ENCODE results near the gene RBMS1.

The RBMS1 gene, protein sequence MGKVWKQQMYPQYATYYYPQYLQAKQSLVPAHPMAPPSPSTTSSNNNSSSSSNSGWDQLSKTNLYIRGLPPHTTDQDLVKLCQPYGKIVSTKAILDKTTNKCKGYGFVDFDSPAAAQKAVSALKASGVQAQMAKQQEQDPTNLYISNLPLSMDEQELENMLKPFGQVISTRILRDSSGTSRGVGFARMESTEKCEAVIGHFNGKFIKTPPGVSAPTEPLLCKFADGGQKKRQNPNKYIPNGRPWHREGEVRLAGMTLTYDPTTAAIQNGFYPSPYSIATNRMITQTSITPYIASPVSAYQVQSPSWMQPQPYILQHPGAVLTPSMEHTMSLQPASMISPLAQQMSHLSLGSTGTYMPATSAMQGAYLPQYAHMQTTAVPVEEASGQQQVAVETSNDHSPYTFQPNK

DNA sequence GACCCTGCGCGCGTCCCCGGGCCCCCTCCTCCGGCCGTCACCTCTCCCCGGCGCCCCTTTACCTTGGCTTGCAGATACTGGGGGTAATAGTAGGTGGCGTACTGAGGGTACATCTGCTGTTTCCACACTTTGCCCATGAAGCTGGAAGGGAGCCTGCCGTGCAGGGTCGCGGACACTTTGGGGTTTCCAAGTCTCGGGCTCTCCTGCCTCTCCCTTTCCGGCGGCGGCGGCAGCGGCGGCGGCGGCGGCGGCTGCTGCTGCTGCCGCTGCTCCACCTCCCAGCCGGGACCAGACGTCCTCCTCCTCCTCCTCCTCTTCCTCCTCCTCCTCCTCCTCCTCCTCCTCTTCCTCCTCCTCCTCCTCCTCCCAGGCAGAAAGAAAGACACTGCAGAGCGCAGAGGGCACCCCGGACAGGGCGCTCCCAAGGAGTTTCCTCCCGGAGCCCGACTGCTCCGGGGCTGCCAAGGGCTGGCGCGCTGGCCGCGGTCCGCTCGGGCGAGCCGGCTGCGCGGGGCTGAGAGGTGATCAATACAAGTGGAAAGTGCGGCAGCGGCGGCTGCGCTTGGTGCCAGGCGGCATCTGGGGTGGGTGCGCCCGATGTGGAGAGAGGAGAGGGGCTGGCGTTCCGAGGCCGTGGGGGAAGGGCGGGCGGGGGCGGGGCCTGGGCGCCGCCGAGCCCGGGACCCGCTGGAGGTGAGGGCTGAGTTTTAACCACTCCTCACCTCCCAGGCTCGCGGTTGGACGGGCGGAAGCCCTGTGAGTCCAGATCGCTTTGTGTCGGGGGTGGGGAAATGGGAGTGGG lies at the start of gene RBMS1:
Gene RBMS1 (minus strand): TSS at position 581 of the 802 bp plus-strand sequence. CDS start 444 bp downstream, at position 137.
- DNase-seq: peak; percentile 47

DNA sequence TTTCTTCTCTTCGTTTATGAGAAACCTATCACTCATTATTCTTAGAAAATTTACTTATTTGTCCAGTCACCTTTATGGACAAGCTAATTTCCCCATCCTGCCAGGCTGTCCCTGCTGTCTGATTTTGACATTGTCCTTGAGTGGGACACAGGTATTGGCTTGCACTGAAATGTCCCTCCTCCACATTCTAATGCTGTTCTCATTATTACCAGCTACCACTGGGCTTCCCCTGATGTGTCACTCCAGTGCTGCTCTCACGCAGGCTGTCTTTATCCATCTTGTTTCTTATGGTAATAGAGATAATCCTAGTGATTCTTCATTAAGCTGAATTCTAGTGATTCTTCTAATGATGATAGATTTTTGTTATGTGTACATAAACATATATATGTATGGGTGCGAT lies 48.1 kb upstream of the RBMS1 start:
- DNase-seq: no peak

DNA sequence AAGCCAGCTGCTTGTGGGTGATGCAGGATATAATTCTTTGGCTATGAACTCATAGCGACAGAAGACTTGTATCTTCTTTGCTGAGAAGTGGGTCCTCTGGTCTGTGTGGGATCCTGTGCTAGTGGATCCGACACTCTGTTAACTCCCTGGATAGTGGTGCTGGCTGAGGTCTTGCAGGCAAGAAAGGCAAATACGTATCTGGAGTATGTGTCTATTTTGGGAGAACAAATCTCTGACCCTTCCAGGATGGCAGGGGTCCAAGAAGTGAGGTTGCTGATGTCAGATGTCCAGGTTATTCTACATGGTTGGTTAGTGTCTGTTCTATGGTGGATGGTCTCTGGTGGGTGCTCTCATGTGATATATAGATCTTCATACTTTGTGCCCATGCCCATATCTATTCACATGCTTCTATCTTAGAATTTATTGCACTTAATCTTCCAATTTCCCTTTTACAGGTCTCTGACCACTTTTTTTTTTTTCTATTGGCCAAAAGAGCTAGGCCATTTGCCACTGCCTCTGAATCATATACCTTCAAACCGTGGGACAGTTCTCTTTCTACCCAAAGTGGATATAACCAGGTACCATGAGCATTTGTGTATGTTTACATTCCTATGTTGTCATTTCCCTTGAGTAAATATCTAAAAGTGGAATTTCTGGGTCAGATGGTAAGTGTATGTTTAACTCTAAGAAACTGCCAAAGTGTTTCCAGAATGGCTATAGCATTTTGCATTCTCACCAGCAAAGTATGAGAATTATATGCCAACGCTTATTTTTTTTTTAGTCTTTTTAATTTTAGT lies 45.1 kb upstream of the RBMS1 start:
- DNase-seq: no peak

DNA sequence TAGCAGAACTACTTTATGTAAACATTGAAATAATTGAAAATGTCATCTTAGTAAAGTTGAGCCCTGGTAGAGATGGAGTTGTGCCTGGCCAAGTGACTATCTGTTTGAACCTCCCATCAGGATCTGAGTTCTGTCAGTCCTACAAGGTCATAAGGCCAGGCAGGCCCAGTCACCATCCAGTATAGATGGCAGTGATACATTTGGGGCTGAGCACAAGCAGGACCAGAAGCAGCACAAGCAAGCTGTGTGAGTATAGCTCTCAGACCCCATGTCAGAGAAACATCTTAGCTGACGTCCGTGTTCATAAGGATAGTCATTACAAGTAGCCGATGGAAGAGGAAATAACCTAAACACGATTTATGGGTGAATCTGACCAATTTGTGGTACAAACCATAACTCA lies 44.5 kb upstream of the RBMS1 start:
- DNase-seq: no peak

DNA sequence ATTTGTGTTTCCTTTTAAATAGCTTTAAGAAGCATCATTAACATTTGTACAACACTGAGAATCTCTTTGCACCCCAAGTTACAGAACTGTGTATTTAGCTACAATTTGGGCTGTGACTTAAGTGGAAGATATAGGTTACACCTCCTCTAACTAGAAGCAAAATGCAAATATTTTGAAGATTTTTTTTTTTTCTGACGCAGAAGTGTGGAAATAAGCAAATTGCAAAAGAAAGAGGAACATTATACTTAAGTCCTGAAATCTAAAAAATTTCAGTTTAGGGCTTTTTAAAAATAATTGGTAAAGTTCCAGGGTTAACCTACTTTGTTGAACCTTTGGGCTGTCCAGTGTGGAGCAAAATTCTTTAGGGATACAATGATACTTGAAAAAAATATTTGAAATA lies 41.4 kb upstream of the RBMS1 start:
- no peak for DNase-seq

DNA sequence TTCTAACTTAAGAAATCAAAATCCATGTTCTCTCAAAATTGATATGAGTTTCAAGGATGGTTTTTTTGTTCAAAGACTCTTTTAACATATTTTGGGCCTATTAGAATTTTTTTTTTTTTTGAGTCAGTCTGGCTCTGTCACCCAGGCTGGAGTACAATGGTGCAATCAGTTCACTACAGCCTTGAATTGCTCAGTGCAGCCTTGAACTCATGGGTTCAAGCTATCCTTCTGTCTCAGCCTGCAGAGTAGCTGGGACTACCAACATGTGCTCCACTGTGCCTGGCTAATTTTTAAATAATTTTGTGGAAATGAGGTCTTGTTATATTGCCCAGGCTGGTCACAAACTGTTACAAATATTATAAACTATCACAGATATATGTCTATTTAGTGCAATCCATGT lies 40.6 kb upstream of the RBMS1 start:
- DNase-seq: no peak

DNA sequence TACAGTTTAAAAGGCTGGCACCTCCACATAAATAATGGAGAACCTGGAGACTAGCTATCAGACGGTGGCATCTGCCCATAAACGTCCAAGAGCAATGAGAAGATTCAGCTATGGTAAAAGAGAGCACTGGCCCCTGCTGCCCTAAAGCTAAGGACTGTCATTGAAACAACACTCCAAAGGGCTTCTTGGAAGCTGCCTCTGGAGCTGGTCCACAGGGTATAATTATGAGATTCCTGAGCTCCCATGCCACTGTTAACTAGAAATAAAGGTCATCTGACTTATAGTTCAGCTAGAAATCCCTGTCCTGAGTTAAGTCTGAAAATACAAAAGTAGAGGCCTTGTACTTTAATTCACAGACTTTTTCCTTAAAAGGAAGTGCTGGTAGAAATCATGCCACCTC lies 39.9 kb upstream of the RBMS1 start:
- no peak for DNase-seq

DNA sequence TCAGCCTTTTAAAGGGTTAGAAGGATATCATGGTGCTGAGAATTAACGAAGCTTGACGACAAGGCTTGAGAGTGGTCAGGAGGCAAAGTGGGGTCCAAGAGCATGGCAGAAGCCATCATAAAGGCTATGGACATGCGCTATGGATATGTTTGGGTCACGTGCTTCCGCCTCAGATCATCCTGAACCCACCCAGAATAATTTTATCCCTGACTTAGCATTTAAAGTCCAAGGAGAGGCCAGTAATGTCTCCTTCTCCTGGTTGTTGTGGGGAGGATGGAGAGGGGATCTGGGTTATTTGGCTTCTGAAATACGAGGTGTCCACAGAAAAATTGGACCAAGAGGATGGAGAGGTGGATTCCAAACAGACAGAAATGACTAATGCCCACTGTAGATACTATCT lies 38.8 kb upstream of the RBMS1 start:
- DNase-seq: no peak

DNA sequence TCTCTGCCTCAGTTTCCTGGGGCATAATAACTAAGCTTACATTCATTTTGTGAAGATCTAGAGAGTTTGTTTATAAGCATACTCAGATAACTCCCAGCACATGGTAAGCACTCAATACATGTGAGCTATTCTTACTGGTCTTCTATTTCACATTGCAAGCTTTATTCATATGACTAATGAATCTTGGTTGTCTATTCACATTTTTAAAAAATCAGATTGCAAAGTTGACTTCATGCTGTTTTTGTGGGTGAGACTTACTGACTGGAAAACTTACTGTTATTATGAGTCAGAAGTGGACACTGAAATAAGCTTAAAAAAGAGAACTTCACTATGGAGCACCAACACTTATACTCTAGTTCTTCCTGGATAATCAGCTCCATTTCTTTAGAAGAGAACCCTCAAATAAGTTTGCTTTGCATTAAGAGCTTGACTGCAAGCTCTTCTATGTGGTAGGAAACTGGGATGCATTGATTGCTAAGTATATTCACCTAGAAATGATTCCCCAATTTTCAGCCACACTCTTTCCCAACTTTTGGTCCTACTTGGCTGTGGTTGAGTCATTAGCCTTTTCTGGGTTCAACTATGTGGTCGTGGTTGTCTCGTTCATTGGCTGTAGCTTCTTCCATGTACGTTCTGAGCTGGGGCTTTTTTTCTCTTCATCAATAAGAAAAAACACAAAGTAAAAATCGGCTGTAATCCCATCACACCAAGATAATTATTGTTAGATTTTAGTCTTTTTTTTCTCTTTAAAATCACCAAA lies 29.5 kb upstream of the RBMS1 start:
- DNase-seq: no peak

DNA sequence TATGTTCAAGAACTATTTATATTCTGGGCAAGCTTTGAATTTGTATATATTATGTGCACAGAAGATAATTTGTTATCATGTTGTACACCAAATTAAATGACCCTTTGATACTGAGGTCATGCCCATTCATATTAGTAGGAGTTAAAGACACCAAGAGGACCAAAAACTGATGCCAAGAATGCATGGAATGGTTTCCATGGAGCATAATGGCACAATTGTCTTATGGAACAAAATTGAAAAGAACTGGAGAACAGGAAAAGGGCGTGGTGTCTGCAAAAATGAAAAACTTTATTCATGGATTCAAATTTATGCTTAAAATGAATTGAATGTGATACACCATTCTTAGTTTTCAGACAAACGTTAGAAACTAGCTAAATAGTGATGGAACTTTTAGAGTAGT lies 24.1 kb upstream of the RBMS1 start:
- no peak for DNase-seq

DNA sequence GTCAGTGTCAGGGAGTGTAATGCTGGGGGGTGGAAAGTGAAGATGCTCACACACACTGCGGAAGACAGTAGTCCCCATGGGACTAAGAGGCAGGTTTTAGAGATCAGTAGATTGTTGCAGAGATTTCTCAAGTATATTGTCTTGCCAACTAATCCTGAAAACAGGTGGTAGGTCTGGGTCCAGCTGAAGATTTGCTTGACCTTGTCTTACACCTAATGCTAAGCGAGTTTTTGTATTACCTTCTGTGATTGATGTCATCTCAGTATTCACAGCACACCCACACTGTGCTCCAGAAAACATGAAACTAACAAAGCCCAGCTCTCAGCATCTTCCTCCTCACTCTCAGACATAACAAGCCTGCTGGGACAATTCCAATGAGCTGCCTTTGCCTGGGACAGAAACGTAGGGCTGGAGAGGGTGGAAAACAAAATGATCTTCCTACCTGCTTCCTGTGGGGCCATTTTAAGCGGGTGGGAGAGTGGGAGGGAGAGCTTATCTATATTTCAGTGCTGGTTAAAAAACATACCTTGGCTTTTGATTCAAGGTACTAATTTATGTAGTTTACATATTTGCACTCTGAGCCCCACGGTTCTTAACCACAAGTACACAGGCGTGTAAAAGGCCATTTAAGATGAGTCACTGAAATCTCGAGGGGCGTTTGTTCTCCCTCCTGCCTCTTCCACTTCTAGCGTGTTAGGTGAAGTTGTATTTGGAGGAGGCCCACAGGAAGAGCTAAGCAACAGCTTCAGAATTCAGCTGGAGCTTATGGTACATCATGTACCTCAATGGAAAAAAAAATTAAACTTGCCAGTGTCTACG lies 23.1 kb upstream of the RBMS1 start:
- no peak for DNase-seq

DNA sequence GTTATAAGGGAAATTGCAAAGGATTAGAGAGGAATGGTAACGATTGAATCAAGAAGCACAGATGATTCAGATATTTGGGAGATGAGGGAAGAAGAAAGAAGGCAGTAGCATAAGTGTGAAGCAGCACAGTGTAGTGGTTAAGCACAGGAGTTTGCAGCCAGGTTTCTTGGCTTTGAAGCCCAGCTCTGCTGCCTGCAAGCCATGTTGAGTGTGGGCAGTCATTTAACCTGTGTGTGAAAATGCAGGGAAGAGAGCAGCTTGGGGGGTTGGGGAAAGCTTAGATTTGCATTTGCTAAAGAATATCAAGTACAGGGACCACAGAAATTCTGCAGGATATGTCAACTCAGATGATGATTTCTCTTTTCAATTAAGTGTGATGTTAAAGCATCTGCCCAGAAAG lies 21.5 kb upstream of the RBMS1 start:
- DNase-seq: no peak

DNA sequence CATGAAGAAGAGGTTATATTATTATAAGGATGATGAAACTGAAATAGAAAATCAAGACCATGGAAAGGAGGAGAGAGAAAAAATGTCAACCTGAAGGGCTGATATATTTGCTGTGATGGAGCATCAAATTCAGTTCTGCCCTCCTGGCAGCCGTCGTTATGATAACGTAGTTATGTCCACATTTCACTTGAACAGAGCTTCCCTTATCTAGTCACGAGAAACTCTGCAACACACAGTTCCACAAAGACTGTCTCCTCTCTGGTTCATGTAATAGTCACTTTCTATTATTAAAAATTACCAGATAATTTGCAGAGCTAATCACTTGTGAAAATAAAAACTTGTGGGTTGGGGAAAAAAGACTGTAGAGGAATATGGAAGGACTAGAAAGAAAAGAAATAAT lies 19.5 kb upstream of the RBMS1 start:
- no peak for DNase-seq

DNA sequence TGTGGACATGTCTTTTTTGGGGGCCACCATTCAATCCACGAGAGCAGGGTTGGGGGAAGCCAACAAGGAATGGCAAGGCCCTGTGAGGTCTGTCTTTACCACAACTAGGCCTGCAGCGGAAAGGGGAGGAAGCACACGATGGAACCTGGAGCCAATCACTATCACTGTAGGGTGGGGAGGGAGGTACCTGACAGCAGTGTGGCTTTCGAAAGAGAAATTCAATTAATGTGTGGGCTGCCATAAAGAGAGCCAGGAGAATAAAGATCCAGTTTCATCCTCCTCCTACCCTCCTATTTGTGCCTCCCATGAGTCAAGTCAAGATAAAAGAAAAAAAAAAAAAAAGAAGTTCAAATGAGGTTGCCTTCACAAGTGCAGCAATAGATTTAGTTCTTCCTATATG lies 18.9 kb upstream of the RBMS1 start:
- DNase-seq: no peak

DNA sequence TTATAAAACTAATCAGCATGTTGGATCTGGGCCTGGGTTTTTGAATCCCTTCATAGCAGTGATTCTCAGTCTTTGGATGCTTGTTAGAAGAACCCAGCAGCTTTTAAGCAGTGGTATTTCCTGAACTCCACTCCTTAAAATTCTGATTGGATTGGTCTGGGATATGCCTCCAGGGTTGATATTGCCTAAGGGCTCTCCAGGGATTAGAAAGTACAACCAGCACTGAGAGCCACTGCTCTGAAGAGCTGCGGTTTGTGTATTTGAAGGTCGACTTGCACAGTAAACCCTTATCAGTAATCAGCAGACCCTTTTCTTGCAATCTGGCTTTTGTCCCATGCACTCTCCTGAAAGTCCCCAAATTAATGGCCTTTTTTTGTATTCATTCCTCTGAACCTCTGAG lies 17.0 kb upstream of the RBMS1 start:
- DNase-seq: no peak

DNA sequence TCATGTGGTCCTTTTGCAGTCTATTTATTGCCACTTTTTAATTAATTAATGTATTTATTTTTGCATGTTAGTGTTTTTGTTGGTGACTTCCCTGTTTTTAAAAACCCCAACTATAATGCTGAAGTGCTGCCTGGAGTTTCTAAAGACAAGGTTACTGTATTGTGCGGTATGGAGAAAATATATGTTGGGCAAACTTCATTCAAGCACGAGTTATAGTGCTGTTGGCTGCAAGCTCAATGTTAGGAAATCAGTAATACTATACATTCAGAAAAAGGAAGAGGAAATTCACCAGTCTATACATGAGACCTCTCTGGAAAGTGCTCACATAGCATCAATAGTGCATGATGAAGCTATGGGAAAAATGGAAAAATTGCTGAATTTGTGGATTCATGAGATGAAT lies 15.4 kb upstream of the RBMS1 start:
- DNase-seq: no peak

DNA sequence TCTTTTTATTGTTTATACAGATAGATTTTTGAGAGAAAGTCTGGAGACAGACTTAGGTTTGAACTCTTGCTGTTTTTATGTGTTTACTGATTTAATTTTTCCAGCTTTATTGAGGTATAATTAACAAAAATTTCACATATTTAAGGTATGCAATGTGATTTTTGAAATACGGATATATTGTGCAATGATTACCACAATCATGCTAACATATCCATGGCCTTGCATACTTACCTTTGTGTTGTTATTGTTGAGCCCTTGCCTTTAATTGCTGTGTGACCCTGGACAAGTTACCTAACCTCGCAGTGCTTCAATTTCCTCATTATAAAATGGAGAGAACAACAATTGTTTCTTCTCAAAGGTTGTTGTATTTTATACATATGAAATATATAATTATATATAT lies 13.9 kb upstream of the RBMS1 start:
- no peak for DNase-seq

DNA sequence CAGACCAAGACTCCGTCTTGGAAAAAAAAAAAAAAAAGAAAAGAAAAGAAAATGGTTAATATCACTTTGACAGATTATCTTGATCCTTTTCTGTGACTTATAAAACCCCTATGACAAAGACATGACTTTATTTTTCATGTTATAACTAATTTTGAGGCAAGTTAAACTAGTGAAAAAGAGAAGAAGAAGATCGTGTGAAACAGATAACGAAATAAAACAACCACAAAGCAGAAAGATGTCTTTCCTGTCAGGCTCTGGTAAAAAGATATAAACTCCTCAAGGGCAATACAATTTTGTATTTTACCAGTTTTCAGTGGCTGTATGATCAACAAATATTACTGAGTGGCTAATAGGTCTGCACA lies 13.4 kb upstream of the RBMS1 start:
- no peak for DNase-seq

DNA sequence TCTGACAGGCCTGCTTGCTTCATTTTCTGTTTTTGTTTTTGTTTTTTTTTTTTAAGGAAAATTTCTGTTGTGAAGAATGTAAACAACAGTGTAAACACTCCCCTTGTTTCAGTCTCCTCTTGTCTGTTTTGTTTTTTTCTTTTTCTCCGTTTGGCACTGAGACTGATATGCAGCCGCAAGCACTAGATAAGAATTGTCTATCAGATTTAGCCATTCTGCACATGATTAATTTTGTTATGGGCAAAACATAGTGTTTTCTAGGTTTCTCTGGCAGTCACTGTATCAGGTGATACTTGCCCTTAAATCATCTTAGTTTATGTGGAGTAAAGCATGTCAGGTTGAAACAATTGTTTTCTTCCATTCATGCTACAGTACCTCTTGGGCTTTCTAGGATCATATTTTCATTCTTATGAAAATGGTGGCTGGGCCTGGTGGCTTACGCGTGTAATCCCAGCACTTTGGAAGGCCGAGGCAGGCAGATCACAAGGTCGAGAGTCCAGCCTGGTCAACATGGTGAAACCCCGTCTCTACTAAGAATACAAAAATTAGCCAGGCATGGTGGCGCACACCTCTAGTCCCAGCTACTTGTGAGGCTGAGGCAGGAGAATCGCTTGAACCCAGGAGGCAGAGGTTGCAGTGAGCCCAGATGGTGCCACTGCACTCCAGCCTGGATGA lies 12.9 kb upstream of the RBMS1 start:
- no peak for DNase-seq

DNA sequence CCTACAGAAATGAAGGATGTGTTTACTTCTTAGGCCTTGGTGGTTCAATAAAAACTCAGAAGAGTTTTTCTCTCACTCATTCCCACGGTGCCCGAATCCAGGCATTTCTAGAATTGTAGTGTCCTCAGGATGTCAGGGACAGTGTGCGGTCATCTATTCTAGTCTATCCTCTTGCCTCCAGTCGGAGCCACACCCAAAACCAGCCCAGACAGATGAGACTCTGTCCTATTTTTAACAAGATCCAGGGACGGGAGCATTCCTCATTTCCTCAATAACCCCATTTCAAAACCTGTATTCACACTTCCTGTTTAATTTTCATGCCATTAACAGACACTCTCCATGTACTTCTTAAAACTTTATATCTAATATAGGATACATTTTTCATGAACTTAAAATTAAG lies 11.6 kb upstream of the RBMS1 start:
- DNase-seq: no peak

DNA sequence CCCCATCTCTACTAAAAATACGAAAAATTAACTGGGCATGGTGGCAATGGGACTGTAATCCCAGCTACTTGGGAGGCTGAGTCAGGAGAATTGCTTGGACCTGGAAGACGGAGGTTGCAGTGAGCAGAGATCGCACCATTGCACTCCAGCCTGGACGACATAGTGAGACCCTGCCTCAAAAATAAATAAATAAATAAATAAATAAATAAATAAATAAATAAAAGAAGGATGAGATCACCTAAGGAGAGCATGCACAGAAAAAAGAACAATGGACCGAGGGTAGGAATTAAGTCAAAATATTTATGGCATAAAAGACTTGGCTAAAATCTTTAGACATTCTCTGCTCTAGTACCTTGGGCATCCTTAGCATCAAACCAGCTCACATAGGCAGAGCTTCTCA lies 8.9 kb upstream of the RBMS1 start:
- DNase-seq: no peak

Data from CD4-positive, alpha-beta T cell treated with Interleukin-15 for 1 hour (primary cell).